ENCODE data around the gene DGKH.

The DGKH gene

GRCh38 chr13:42275098-42275471 lies 226.6 kb downstream of the DGKH start:
- Histone ChIP-seq H3K4me3 (ENCODE audit: low read depth, low read length) (no peak overlapping the region), H3K9me3 (ENCODE audit: control insufficient read depth, insufficient read depth, low read length) (no peaks in the 10 kb centered on the region), H3K9ac (ENCODE audit: low read depth, low read length) (no peak overlapping the region), H3K4me1 (ENCODE audit: control insufficient read depth, insufficient read depth, low read length) (peaks cover 8% of the 10 kb centered on the region), H3K27me3 (ENCODE audit: control insufficient read depth, insufficient read depth, low read length) (no peaks in the 10 kb centered on the region), H3K36me3 (ENCODE audit: control insufficient read depth, insufficient read depth, low read length) (no peaks in the 10 kb centered on the region)

GRCh38 chr13:42275506-42275905 lies 227.1 kb downstream of the DGKH start:
- peaks cover 8% of the 10 kb centered on the region for H3K4me1 ChIP-seq (ENCODE audit: control insufficient read depth, insufficient read depth, low read length)
- no peak overlapping the region for H3K4me3 ChIP-seq (ENCODE audit: low read depth, low read length)
- H3K27me3 ChIP-seq (ENCODE audit: control insufficient read depth, insufficient read depth, low read length): no peaks in the 10 kb centered on the region
- H3K9ac ChIP-seq (ENCODE audit: low read depth, low read length): no peak overlapping the region
- H3K9me3 ChIP-seq (ENCODE audit: control insufficient read depth, insufficient read depth, low read length): no peaks in the 10 kb centered on the region
- H3K36me3 ChIP-seq (ENCODE audit: control insufficient read depth, insufficient read depth, low read length): no peaks in the 10 kb centered on the region

- no peaks in the 10 kb centered on the region for H3K36me3 ChIP-seq (ENCODE audit: control insufficient read depth, insufficient read depth, low read length)
- H3K4me3 ChIP-seq (ENCODE audit: low read depth, low read length): no peak overlapping the region
- H3K4me1 ChIP-seq (ENCODE audit: control insufficient read depth, insufficient read depth, low read length): peaks cover 8% of the 10 kb centered on the region
Measured at GRCh38 chr13:42276683-42277082, 228.2 kb downstream of the DGKH start.

GRCh38 chr13:42277618-42278276 lies 229.3 kb downstream of the DGKH start:
- Histone ChIP-seq H3K9me3 (ENCODE audit: control insufficient read depth, insufficient read depth, low read length) (no peaks in the 10 kb centered on the region), H3K4me1 (ENCODE audit: control insufficient read depth, insufficient read depth, low read length) (peaks cover 8% of the 10 kb centered on the region), H3K4me3 (ENCODE audit: low read depth, low read length) (no peak overlapping the region), H3K36me3 (ENCODE audit: control insufficient read depth, insufficient read depth, low read length) (no peaks in the 10 kb centered on the region), H3K9ac (ENCODE audit: low read depth, low read length) (no peak overlapping the region), H3K27me3 (ENCODE audit: control insufficient read depth, insufficient read depth, low read length) (no peaks in the 10 kb centered on the region)

More at GRCh38 chr13:42276683-42277082, 228.2 kb downstream of the DGKH start:
- Histone ChIP-seq H3K9ac (ENCODE audit: low read depth, low read length) (no peak overlapping the region), H3K27me3 (ENCODE audit: control insufficient read depth, insufficient read depth, low read length) (no peaks in the 10 kb centered on the region), H3K9me3 (ENCODE audit: control insufficient read depth, insufficient read depth, low read length) (no peaks in the 10 kb centered on the region)

- no peak overlapping the region for H3K4me3 ChIP-seq (ENCODE audit: low read depth, low read length)
Measured at GRCh38 chr13:42279080-42279479, 230.6 kb downstream of the DGKH start.

GRCh38 chr13:42279986-42280385 lies 231.5 kb downstream of the DGKH start:
- H3K4me1 ChIP-seq (ENCODE audit: control insufficient read depth, insufficient read depth, low read length): peaks cover 17% of the 10 kb centered on the region
- H3K36me3 ChIP-seq (ENCODE audit: control insufficient read depth, insufficient read depth, low read length): no peaks in the 10 kb centered on the region
- H3K9ac ChIP-seq (ENCODE audit: low read depth, low read length): no peak overlapping the region
- H3K4me3 ChIP-seq (ENCODE audit: low read depth, low read length): no peak overlapping the region
- H3K27me3 ChIP-seq (ENCODE audit: control insufficient read depth, insufficient read depth, low read length): no peaks in the 10 kb centered on the region
- H3K9me3 ChIP-seq (ENCODE audit: control insufficient read depth, insufficient read depth, low read length): no peaks in the 10 kb centered on the region

More at GRCh38 chr13:42279080-42279479, 230.6 kb downstream of the DGKH start:
- H3K9me3 ChIP-seq (ENCODE audit: control insufficient read depth, insufficient read depth, low read length): no peaks in the 10 kb centered on the region
- peaks cover 16% of the 10 kb centered on the region for H3K4me1 ChIP-seq (ENCODE audit: control insufficient read depth, insufficient read depth, low read length)
- no peaks in the 10 kb centered on the region for H3K36me3 ChIP-seq (ENCODE audit: control insufficient read depth, insufficient read depth, low read length)
- H3K27me3 ChIP-seq (ENCODE audit: control insufficient read depth, insufficient read depth, low read length): no peaks in the 10 kb centered on the region
- no peak overlapping the region for H3K9ac ChIP-seq (ENCODE audit: low read depth, low read length)

GRCh38 chr13:42280537-42280936 lies 232.1 kb downstream of the DGKH start:
- Histone ChIP-seq H3K4me3 (ENCODE audit: low read depth, low read length) (no peak overlapping the region), H3K36me3 (ENCODE audit: control insufficient read depth, insufficient read depth, low read length) (no peaks in the 10 kb centered on the region), H3K27me3 (ENCODE audit: control insufficient read depth, insufficient read depth, low read length) (no peaks in the 10 kb centered on the region), H3K9me3 (ENCODE audit: control insufficient read depth, insufficient read depth, low read length) (no peaks in the 10 kb centered on the region), H3K9ac (ENCODE audit: low read depth, low read length) (peak overlapping the region; percentile 17), H3K4me1 (ENCODE audit: control insufficient read depth, insufficient read depth, low read length) (peaks cover 13% of the 10 kb centered on the region)

GRCh38 chr13:42283574-42283973 lies 235.1 kb downstream of the DGKH start:
- peaks cover 9% of the 10 kb centered on the region for H3K4me1 ChIP-seq (ENCODE audit: control insufficient read depth, insufficient read depth, low read length)
- H3K9ac ChIP-seq (ENCODE audit: low read depth, low read length): no peak overlapping the region
- no peak overlapping the region for H3K4me3 ChIP-seq (ENCODE audit: low read depth, low read length)
- no peaks in the 10 kb centered on the region for H3K36me3 ChIP-seq (ENCODE audit: control insufficient read depth, insufficient read depth, low read length)
- no peaks in the 10 kb centered on the region for H3K27me3 ChIP-seq (ENCODE audit: control insufficient read depth, insufficient read depth, low read length)
- H3K9me3 ChIP-seq (ENCODE audit: control insufficient read depth, insufficient read depth, low read length): no peaks in the 10 kb centered on the region

GRCh38 chr13:42284068-42284467 lies 235.6 kb downstream of the DGKH start:
- H3K4me3 ChIP-seq (ENCODE audit: low read depth, low read length): no peak overlapping the region
- H3K36me3 ChIP-seq (ENCODE audit: control insufficient read depth, insufficient read depth, low read length): no peaks in the 10 kb centered on the region
- no peak overlapping the region for H3K9ac ChIP-seq (ENCODE audit: low read depth, low read length)
- peaks cover 9% of the 10 kb centered on the region for H3K4me1 ChIP-seq (ENCODE audit: control insufficient read depth, insufficient read depth, low read length)
- no peaks in the 10 kb centered on the region for H3K27me3 ChIP-seq (ENCODE audit: control insufficient read depth, insufficient read depth, low read length)
- H3K9me3 ChIP-seq (ENCODE audit: control insufficient read depth, insufficient read depth, low read length): no peaks in the 10 kb centered on the region
